Endothelial cell of umbilical vein (primary cell): Measurements from ENCODE around the gene HTRA2. TPM values are rescaled to one million over a fixed set of nuclear protein-coding genes. Genes with fewer than 3 reads are reported as not detected.

Experiments
- BruUV-seq: library from RNA; stranded (reverse); fragments of 400-500 nt; replicated peaks from 2 replicates; lab custom pipeline; 2021; lab: Mats Ljungman, UMichigan
- CTCF ChIA-PET: fragments of 300-600, 350-600 bp; sonication (Branson Sonifier 250); formaldehyde crosslinking; loops from one replicate; lab custom pipeline; 2021; ENCODE audit warnings: antibody characterized with exemption, inconsistent platforms; lab: Charles Lee
- POLR2A ChIA-PET: fragments of 300-600, 350-600 bp; sonication (Branson Sonifier 250); formaldehyde crosslinking; loops from one replicate; lab custom pipeline; 2021; ENCODE audit warnings: antibody characterized with exemption, inconsistent platforms; lab: Charles Lee
- DNase-seq: peaks from one replicate; pipeline ENCODE4 v3.0.0-alpha.2; 2011; ENCODE audit warnings: low read depth, low spot score
- FAIRE-seq: peaks from 2 replicates; lab custom pipeline; 2011; peaks lifted over from hg19 to GRCh38; lab: Jason Lieb, UNC
- H2AFZ ChIP-seq: 2 replicates; pipeline ENCODE4 v1.6.0; 2012; ENCODE audit warnings: low read depth, low read length, control low read depth, inconsistent platforms
- H3K27ac ChIP-seq: 2 replicates; pipeline ENCODE4 v1.5.1; 2011; ENCODE audit warnings: low read depth, mild to moderate bottlenecking, control low read depth, low read length, moderate library complexity; ENCODE audit not compliant: insufficient read depth
- H3K27me3 ChIP-seq, 2 experiments: 2 replicates each; pipeline versions ENCODE4 v1.6.0 to v1.6.1; 2011; ENCODE audit warnings: low read length in 2 of 2, mixed read lengths in 1 of 2; ENCODE audit not compliant: control insufficient read depth in 2 of 2, insufficient read depth in 2 of 2
- H3K36me3 ChIP-seq, 2 experiments: 2 replicates in 1 of 2; 3 replicates in 1 of 2; pipeline ENCODE4 v1.5.1; 2011; ENCODE audit warnings: low read length in 2 of 2, mild to moderate bottlenecking in 1 of 2, moderate library complexity in 1 of 2; ENCODE audit not compliant: control insufficient read depth in 2 of 2, insufficient read depth in 2 of 2; ENCODE audit errors: extremely low read depth in 1 of 2
- H3K4me1 ChIP-seq: 3 replicates; pipeline ENCODE4 v1.5.1; 2011; ENCODE audit warnings: mild to moderate bottlenecking, low read length; ENCODE audit not compliant: control insufficient read depth, insufficient read depth; ENCODE audit errors: extremely low read depth
- H3K4me2 ChIP-seq: 2 replicates; pipeline ENCODE4 v1.6.1; 2011; ENCODE audit warnings: low read length, control low read depth, mixed read lengths; ENCODE audit not compliant: insufficient read depth
- H3K4me3 ChIP-seq, 3 experiments: fragments of 200-600 bp in 1 of 3; sonication (generic), shearing (Covaris generic) in 1 of 3; replicated peaks in 1 of 3; 2 replicates each; pipeline ENCODE4 v1.5.1; 2011 to 2016; ENCODE audit warnings: control low read depth in 3 of 3, low read length in 3 of 3, mild to moderate bottlenecking in 2 of 3, inconsistent platforms in 1 of 3, low read depth in 1 of 3, moderate library complexity in 1 of 3; ENCODE audit not compliant: insufficient read depth in 1 of 3
- H3K79me2 ChIP-seq: 2 replicates; pipeline ENCODE4 v1.6.0; 2012; ENCODE audit warnings: low read length, inconsistent platforms; ENCODE audit not compliant: control insufficient read depth, insufficient read depth
- H3K9ac ChIP-seq: replicated peaks from 2 replicates; pipeline ENCODE3; 2011; ENCODE audit warnings: low read length, control low read depth; ENCODE audit not compliant: insufficient read depth; ENCODE audit errors: extremely low read depth
- H3K9me1 ChIP-seq: replicated peaks from 3 replicates; pipeline ENCODE4 v1.6.0; 2011; ENCODE audit warnings: mild to moderate bottlenecking, low read length; ENCODE audit not compliant: control insufficient read depth, insufficient read depth; ENCODE audit errors: extremely low read depth
- H3K9me3 ChIP-seq: replicated peaks from 2 replicates; pipeline ENCODE4 v1.5.1; 2012; ENCODE audit warnings: low read length, inconsistent platforms; ENCODE audit not compliant: control insufficient read depth, insufficient read depth
- H4K20me1 ChIP-seq: replicated peaks from 2 replicates; pipeline ENCODE3; 2011; ENCODE audit warnings: mild to moderate bottlenecking, low read length; ENCODE audit not compliant: control insufficient read depth, insufficient read depth; ENCODE audit errors: extremely low read depth
- CTCF ChIP-seq, 2 donors: IDR thresholded peaks; 1 replicate in 1 of 2; 2 replicates in 1 of 2; pipeline ENCODE4 v1.5.1; 2011; ENCODE audit warnings: low read length in 2 of 2, mild to moderate bottlenecking in 2 of 2, moderate library complexity in 2 of 2, control low read depth in 1 of 2, inconsistent platforms in 1 of 2, low read depth in 1 of 2; ENCODE audit not compliant: insufficient read depth in 1 of 2; ENCODE audit errors: extremely low read depth in 1 of 2
- EZH2 ChIP-seq: IDR thresholded peaks from 2 replicates; pipeline ENCODE4 v1.6.1; 2012; ENCODE audit warnings: borderline replicate concordance, low read depth, mild to moderate bottlenecking, moderate library complexity, low read length, inconsistent platforms; ENCODE audit not compliant: severe bottlenecking
- FOS ChIP-seq: IDR thresholded peaks from 2 replicates; pipeline ENCODE4 v1.6.1; 2011; ENCODE audit warnings: mild to moderate bottlenecking, low read length, moderate library complexity, borderline replicate concordance; ENCODE audit not compliant: insufficient read depth
- GATA2 ChIP-seq: IDR thresholded peaks from 2 replicates; pipeline ENCODE4 v1.7.0; 2011; ENCODE audit warnings: low read depth, mild to moderate bottlenecking, moderate library complexity, mixed read lengths, low read length; ENCODE audit not compliant: insufficient read length, insufficient read depth
- JUN ChIP-seq: IDR thresholded peaks from 2 replicates; pipeline ENCODE4 v1.6.1; 2011; ENCODE audit warnings: borderline replicate concordance, low read depth; ENCODE audit not compliant: insufficient read length, insufficient read depth
- MAX ChIP-seq: IDR thresholded peaks from 2 replicates; pipeline ENCODE4 v1.6.1; 2011; ENCODE audit not compliant: insufficient read depth, insufficient read length
- MYC ChIP-seq: IDR thresholded peaks from one replicate; pipeline ENCODE4 v1.6.1; 2011; ENCODE audit warnings: mild to moderate bottlenecking, low read depth, low read length
- POLR2A ChIP-seq: IDR thresholded peaks from 2 replicates; pipeline ENCODE4 v1.6.1; 2012; ENCODE audit warnings: low read depth, mild to moderate bottlenecking, control low read depth, low read length
- POLR2AphosphoS5 ChIP-seq: IDR thresholded peaks from 2 replicates; pipeline ENCODE4 v1.6.1; 2012; ENCODE audit warnings: low read depth, mild to moderate bottlenecking, control low read depth, low read length, moderate library complexity; ENCODE audit not compliant: insufficient read depth
- dilution Hi-C: fragments of 300-500 bp; cut with MboI; formaldehyde crosslinking; loops from one replicate; pipeline ENCODE4 v1.15.0; 2019; ENCODE audit warnings: low sequenced_read_pairs; ENCODE audit not compliant: extremely low pct_ligation_motif_present
- intact Hi-C: fragments of 100-400 bp; cut with micrococcal nuclease; formaldehyde crosslinking; loops from one replicate; pipeline ENCODE4 v1.10.0; 2022
- polyA plus RNA-seq, 4 experiments: library from polyadenylated mRNA; depleted of rRNA in 3 of 4; stranded (reverse) in 3 of 4; unstranded in 1 of 4; fragments of >200 nt; gene quantifications; 2 replicates each; pipeline versions ENCODE4 v1.2.1 to v1.2.3, GENCODE V29; 2011 to 2012; ENCODE audit warnings: missing spikeins in 1 of 4
- total RNA-seq: library from RNA; stranded (reverse); gene quantifications from 2 replicates; pipeline ENCODE4 v1.2.3, GENCODE V29; 2021

The HTRA2 gene
- total and polyA plus RNA-seq, 2 donors (not counting 3 experiments of a cell fraction or from before 2014, with no cell fraction given): 34.3 to 54.1 TPM

GRCh38 chr2:74537140-74537539, 7.4 kb downstream of the HTRA2 start:
- no peak for DNase-seq
- TF ChIP-seq MAX (no peak), JUN (no peak), CTCF (IDR thresholded peaks at IDR 0.05; ENCODE audit: extremely low read depth in 1 of 2, insufficient read depth in 1 of 2, low read depth in 1 of 2, low read length in 2 of 2) (no peak), EZH2 (no peak), MYC (no peak), POLR2A (no peak), GATA2 (no peak), POLR2AphosphoS5 (no peak), FOS (no peak)
- no TSS peak for BruUV-seq
- intact Hi-C loops: no loop called here
- Histone ChIP-seq H4K20me1 (no peaks in the 10 kb centered on the region), H3K79me2 (no peaks in the 10 kb centered on the region), H3K27me3 (peaks cover 13% of the 10 kb centered on the region in 2 experiments), H3K27ac (no peak overlapping the region), H3K9me3 (no peaks in the 10 kb centered on the region), H3K4me1 (no peaks in the 10 kb centered on the region), H3K9ac (no peak overlapping the region), H3K9me1 (no peaks in the 10 kb centered on the region), H3K4me3 (no peak overlapping the region), H3K36me3 (peaks cover 0 to 10% of the 10 kb centered on the region in 2 experiments), H3K4me2 (no peak overlapping the region), H2AFZ (no peak overlapping the region)
- ChIA-PET POLR2A (no interaction called here), CTCF (interaction anchor here (1.8 kb wide), 1 partner anchor 51 kb away, joined by 5 read pairs; no protein-coding TSS in a partner anchor)
- dilution Hi-C loops: no loop called here
- FAIRE-seq: no peak
